Mononuclear cell (primary cell): ENCODE data around the gene SHLD2. TPM values are rescaled to one million over a fixed set of nuclear protein-coding genes. Genes with fewer than 3 reads are reported as not detected.
"Not testable (repeated sequence)": the region's sequence is repeated elsewhere in the genome, so short reads cannot be mapped to it uniquely, and the experiment has no call there.

Experiments used
- H3K27me3 ChIP-seq: 2 replicates; pipeline ENCODE4 v1.6.0; 2011; ENCODE audit warnings: low read length, control low read depth; ENCODE audit not compliant: insufficient read depth
- H3K4me1 ChIP-seq: 2 replicates; pipeline ENCODE4 v1.5.1; 2011; ENCODE audit warnings: mild to moderate bottlenecking, low read length, control low read depth; ENCODE audit not compliant: insufficient read depth
- H3K4me3 ChIP-seq: 2 replicates; pipeline ENCODE4 v1.5.1; 2011; ENCODE audit warnings: mild to moderate bottlenecking, low read length, moderate library complexity
- H3K9me3 ChIP-seq: 2 replicates; pipeline ENCODE4 v1.5.1; 2011; ENCODE audit warnings: low read depth, mild to moderate bottlenecking, control low read depth, low read length
- total RNA-seq: library from RNA; depleted of rRNA; stranded (reverse); fragments of >200 nt; gene quantifications from one replicate; pipeline ENCODE4 v1.2.3, GENCODE V29; 2012

Gene SHLD2
- total RNA-seq, 1 donor: 30.9 TPM

DNA sequence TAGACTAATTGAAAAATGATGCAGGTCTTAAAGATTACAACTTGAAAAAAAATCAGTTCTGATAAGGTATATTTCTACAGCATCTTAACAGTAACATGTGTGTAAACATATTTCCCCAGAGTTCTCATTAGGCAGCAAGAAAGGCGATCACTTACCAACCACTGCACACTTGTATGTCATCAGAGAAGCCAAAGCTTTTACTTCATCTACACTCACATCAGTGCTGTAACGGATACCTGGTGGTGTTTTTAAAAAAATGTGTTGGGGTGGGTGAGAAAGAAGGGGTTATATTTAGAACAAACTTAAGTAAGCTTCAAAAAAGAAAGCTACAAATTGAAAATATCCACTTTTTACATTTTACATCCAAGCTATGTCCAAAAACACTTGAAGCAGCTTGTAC lies 18.6 kb upstream of the SHLD2 start:
- H3K4me1 ChIP-seq, H3K4me3 ChIP-seq, H3K9me3 ChIP-seq, H3K27me3 ChIP-seq: not testable (repeated sequence)

DNA sequence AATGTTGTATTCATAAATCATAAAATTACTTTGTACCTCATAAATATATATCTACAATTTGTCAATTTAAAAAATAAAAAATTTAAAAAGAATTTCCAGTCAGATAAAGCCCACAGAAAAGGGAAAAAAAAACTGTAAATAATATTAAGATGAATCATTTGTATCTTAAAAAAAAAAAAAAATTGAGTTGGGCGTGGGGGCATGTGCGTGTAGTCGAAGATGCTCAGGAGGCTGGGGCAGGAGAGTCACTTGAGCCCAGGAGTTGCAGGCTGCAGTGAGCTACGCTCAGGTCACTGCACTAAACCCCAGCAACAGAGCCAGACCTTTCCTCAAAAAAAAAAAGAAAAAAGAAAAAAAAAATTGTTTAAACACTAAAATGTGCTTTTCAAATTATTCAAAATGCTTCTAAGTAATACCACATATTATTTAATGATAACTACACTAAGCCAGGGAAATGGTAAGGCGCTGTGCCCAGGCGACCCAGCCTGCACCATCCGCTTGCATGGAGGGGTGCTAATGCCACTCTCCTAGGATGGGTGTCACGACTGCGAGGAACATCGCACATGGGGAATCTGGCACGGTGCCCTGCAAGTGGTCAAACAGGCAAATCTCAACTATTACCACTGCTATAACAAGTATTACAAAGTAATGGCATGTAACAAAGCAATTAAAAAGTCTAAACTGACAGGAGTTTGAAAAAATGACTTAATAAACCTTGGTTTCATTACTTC lies 15.7 kb upstream of the SHLD2 start:
- H3K9me3 ChIP-seq: no peaks in the 10 kb centered on the region

DNA sequence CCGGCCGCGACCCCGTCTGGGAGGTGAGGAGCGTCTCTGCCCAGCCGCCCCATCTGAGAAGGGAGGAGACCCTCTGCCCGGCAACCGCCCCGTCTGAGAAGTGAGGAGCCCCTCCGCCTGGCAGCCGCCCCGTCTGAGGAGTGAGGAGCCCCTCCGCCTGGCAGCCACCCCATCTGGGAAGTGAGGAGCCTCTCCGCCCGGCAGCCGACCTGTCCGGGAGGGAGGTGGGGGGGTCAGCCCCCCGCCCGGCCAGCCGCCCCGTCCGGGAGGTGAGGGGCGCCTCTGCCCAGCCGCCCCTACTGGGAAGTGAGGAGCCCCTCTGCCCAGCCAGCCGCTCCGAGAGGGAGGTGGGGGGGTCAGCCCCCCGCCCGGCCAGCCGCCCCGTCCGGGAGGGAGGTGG lies 14.4 kb upstream of the SHLD2 start:
- not testable (repeated sequence) for H3K4me3 ChIP-seq, H3K27me3 ChIP-seq, H3K9me3 ChIP-seq
- peaks cover 18% of the 10 kb centered on the region for H3K4me1 ChIP-seq

More for the DNA sequence above, 15.7 kb upstream of the SHLD2 start:
- H3K27me3 ChIP-seq: no peaks in the 10 kb centered on the region
- no peak overlapping the region for H3K4me3 ChIP-seq
- peaks cover 10% of the 10 kb centered on the region for H3K4me1 ChIP-seq

DNA sequence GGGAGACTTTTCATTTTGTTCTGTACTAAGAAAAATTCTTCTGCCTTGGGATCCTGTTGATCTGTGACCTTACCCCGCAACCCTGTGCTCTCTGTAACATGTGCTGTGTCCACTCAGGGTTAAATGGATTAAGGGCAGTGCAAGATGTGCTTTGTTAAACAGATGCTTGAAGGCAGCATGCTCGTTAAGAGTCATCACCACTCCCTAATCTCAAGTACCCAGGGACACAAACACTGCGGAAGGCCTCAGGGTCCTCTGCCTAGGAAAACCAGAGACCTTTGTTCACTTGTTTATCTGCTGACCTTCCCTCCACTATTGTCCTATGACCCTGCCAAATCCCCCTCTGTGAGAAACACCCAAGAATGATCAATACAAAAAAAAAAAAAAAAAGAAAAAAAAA lies 13.4 kb upstream of the SHLD2 start:
- not testable (repeated sequence) for H3K9me3 ChIP-seq
- H3K4me1 ChIP-seq: peaks cover 18% of the 10 kb centered on the region

DNA sequence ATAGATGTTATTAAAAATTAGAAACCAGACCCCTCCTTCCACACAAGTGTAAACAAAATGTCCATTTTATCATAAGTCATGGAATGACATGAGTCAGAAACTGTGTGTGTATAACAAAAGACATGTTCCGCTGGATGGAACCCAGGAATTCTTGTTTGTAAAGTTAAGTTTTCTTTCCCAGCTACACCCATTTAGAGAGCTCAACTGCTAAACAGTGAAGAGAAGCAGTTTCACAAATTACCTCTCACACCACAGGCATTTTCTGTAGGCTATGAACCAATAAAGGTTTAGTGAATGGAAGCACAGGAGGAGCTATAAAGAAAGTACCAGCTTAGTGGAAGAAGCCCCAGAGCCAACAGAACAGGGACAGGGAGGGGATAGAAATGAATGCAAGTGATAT lies 12.8 kb upstream of the SHLD2 start:
- not testable (repeated sequence) for H3K9me3 ChIP-seq, H3K27me3 ChIP-seq, H3K4me3 ChIP-seq
- H3K4me1 ChIP-seq: peaks cover 18% of the 10 kb centered on the region

More for the DNA sequence above, 13.4 kb upstream of the SHLD2 start:
- not testable (repeated sequence) for H3K4me3 ChIP-seq, H3K27me3 ChIP-seq

GRCh38 chr10:87083576-87084290 lies 11.3 kb upstream of the SHLD2 start:
- H3K27me3 ChIP-seq, H3K9me3 ChIP-seq, H3K4me3 ChIP-seq: not testable (repeated sequence)
- peaks cover 18% of the 10 kb centered on the region for H3K4me1 ChIP-seq

- H3K27me3 ChIP-seq, H3K9me3 ChIP-seq, H3K4me3 ChIP-seq: not testable (repeated sequence)
- H3K4me1 ChIP-seq: peaks cover 18% of the 10 kb centered on the region
These were observed 10.7 kb upstream of the SHLD2 start for GRCh38 chr10:87084291-87084782.

GRCh38 chr10:87085537-87085936 lies 9.5 kb upstream of the SHLD2 start:
- H3K4me1 ChIP-seq: peaks cover 18% of the 10 kb centered on the region
- H3K9me3 ChIP-seq: no peaks in the 10 kb centered on the region
- H3K4me3 ChIP-seq: no peak overlapping the region
- H3K27me3 ChIP-seq: no peaks in the 10 kb centered on the region

- H3K27me3 ChIP-seq: no peaks in the 10 kb centered on the region
- H3K4me3 ChIP-seq: no peak overlapping the region
- H3K4me1 ChIP-seq: peaks cover 24% of the 10 kb centered on the region
- H3K9me3 ChIP-seq: no peaks in the 10 kb centered on the region
These were observed 5.3 kb upstream of the SHLD2 start for GRCh38 chr10:87089746-87090145.

- no peaks in the 10 kb centered on the region for H3K27me3 ChIP-seq
- H3K4me3 ChIP-seq: no peak overlapping the region
- peaks cover 21% of the 10 kb centered on the region for H3K4me1 ChIP-seq
- no peaks in the 10 kb centered on the region for H3K9me3 ChIP-seq
These were observed 4.2 kb upstream of the SHLD2 start for GRCh38 chr10:87090779-87091178.

DNA sequence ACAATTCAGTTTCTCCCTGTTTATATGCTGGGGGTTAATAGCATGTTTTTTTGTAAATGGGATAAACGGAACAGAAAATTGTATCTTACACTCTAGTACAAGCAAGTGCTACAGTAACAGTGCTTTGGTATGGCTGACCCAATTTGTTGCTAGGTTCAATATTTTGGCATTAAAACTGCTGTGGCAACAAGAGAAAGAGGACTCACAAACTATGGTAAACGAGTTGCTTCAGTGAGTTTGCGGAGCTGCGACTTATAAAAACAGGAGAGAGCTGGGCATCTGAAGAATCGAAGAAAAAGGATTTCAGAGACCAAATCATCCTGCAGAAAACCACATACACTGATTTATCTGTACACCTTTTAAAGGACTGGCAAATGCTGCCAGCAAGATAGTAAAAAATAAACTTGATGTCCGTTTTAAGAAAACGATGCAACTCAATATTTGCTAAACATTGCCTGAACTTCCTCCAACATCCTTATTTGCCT lies 2.6 kb upstream of the SHLD2 start:
- peak overlapping the region; percentile 66 for H3K4me3 ChIP-seq
- no peaks in the 10 kb centered on the region for H3K9me3 ChIP-seq
- peaks cover 28% of the 10 kb centered on the region for H3K4me1 ChIP-seq
- H3K27me3 ChIP-seq: no peaks in the 10 kb centered on the region

DNA sequence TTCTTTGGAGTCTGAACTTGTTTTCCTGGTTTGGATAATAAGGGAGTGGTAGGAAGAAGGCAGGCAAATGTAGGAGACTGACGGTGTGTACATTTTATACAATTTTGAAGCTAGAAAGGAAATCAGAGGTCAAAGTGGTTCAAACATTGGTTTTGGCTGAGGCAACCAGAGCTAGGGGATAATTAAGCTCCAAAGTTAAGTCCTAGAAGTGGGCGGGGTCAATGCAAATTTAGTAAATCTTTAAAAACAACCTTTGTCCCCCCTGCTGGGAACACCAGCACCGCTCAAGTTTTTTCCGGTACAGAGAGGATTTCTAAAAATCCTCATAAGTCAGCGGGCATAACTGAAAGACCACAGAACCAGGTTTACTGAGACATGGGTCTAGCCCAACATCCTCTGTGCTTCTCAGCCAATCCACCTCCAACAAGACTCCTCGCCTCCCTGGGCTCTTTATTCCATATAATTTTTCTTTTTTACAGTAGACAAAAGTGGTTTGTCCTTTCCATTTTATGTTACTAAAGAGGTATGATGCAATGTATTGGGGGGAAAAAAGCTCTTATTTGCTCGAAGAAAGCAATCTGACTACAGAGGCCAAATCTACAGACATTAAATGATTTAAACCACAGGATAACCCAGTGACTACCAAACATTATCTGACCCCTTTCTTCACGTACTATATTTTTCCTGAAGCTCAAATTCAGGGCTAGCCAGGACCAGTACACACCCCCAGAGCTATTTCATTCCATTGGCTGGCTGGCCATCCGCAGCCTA lies 2.0 kb upstream of the SHLD2 start:
- H3K4me1 ChIP-seq: peaks cover 28% of the 10 kb centered on the region
- H3K4me3 ChIP-seq: peak overlapping the region; percentile 66
- H3K9me3 ChIP-seq: no peaks in the 10 kb centered on the region
- no peaks in the 10 kb centered on the region for H3K27me3 ChIP-seq

DNA sequence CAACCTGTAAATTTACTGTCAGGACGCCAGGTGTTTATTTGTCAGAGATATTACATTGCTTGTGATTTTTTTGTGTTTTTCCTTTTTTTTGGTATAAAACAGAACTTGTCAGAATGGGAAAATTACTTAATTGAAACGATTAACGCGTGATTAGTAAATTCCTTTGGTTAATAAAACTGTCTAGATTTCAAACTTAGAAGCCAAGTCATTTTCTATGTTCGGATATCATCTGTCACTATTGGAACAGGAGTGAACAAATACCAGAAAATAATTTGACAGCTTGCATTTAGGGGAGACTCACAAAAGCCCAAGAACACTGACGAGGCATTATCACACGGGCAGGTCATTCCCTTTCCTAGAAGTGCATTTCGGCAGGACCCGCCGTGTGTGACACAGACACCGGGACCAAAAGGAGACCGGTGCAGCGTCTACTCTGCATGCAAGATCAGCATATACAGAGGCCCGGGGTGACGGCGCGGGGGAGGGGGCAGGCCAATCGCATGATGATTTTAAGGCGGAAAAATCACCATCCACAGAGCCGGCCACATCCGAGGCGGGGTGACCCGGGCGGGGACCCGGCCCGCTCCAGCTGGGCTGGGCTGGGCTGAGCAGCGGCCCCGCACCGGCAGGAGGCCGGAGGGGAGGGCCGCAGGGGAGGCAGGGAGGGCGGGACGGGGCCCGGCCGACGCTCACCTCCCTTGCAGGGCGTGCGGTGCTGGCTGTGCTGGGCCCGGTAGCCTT lies 1.2 kb upstream of the SHLD2 start:
- H3K9me3 ChIP-seq: no peaks in the 10 kb centered on the region
- peak overlapping the region; percentile 66 for H3K4me3 ChIP-seq
- H3K4me1 ChIP-seq: peaks cover 28% of the 10 kb centered on the region
- H3K27me3 ChIP-seq: no peaks in the 10 kb centered on the region

DNA sequence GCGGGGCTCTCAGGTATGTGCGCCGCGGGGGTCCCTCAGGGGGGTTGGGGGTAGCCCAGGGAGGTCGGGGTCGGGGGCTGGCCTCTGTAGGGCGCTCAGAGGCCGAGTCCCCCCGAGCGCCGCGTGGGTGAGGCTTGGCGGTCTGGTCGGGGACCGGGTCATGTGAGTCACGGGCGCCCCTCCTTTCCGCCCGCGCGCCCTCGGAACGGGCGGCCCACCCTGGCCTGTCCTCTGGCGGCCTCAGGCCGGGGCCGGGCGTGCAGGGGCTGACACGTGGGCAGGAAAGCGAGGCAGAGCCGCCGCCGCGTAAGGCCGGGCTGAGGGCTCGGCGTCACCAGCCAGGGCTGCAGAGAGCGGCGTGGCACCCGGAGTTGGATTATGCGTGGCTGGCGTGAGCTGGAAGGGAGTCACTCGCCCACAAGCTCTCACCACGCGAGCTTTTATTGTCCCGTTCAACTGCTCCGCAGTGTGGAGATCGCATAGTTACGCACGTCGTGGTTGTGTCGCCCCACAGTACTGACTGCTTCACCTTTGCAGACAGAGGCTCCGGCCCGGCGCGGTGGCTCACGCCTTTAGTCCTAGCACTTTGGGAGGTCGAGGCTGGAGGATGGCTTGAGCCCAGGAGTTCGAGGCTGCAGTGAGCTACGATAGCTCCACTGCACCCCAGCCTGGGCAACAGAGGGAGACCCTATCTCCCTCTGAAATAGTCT lies 385 bp downstream of the SHLD2 start:
- H3K27me3 ChIP-seq: no peaks in the 10 kb centered on the region
- peaks cover 28% of the 10 kb centered on the region for H3K4me1 ChIP-seq
- H3K9me3 ChIP-seq: no peaks in the 10 kb centered on the region
- peak overlapping the region; percentile 57 for H3K4me3 ChIP-seq
